ENCODE results near the gene C1S.

DNA sequence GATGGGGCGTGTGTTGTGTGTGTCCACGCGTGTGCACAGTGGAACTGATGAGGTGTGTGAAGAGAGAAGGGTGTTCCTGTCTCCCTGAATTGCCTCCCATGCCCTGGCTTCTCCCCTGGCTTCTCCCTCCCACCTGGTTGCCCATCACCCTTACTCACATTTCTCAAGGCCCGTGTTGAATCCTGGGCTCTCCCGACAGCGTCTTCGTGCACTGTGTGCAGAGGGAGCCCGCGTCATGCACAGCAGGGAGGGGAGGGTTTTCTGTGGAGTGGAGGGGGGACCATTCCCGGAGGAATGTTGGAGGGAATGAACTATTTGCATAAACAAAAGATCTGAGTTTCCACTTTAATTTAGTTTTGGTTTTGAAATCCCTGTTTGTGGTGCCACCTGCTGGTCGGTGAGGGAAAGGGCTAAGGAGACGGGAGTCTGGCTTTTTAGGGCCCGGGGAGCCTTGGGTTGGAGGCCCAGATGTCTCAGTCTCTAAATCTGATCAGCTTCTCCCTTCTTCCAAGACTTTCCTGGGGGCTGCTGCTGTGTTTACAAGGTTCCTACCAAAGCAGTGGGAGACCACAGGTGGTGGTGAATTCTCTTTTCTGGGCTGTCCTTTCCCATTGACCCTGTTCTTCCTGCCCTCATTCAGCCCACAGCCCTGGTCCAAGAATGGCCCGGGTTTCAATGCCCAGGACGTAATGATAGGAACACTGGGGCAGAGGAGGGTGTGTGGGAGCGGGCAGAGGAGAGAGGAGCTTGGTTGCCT is 31.9 kb downstream of the C1S start, which contains the start of gene C1R:
- TF ChIP-seq, protein P1, sequence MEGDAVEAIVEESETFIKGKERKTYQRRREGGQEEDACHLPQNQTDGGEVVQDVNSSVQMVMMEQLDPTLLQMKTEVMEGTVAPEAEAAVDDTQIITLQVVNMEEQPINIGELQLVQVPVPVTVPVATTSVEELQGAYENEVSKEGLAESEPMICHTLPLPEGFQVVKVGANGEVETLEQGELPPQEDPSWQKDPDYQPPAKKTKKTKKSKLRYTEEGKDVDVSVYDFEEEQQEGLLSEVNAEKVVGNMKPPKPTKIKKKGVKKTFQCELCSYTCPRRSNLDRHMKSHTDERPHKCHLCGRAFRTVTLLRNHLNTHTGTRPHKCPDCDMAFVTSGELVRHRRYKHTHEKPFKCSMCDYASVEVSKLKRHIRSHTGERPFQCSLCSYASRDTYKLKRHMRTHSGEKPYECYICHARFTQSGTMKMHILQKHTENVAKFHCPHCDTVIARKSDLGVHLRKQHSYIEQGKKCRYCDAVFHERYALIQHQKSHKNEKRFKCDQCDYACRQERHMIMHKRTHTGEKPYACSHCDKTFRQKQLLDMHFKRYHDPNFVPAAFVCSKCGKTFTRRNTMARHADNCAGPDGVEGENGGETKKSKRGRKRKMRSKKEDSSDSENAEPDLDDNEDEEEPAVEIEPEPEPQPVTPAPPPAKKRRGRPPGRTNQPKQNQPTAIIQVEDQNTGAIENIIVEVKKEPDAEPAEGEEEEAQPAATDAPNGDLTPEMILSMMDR (conservative IDR thresholded peaks at IDR 0.05; ENCODE audit: low read depth in 2 of 2) = peak; percentile 88 to 96
- TF ChIP-seq EZH2 (IDR thresholded peaks at IDR 0.05; ENCODE audit: low read depth, unreplicated experiment) = no peak
- TF ChIP-seq EZH2phosphoT487 (IDR thresholded peaks at IDR 0.05; ENCODE audit: unreplicated experiment) = no peak
- TF ChIP-seq POLR2AphosphoS5 (IDR thresholded peaks at IDR 0.05; ENCODE audit: low read depth) = no peak
- TF ChIP-seq, protein P2, sequence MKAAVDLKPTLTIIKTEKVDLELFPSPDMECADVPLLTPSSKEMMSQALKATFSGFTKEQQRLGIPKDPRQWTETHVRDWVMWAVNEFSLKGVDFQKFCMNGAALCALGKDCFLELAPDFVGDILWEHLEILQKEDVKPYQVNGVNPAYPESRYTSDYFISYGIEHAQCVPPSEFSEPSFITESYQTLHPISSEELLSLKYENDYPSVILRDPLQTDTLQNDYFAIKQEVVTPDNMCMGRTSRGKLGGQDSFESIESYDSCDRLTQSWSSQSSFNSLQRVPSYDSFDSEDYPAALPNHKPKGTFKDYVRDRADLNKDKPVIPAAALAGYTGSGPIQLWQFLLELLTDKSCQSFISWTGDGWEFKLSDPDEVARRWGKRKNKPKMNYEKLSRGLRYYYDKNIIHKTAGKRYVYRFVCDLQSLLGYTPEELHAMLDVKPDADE (IDR thresholded peaks at IDR 0.05) = no peak
- TF ChIP-seq, protein P3, sequence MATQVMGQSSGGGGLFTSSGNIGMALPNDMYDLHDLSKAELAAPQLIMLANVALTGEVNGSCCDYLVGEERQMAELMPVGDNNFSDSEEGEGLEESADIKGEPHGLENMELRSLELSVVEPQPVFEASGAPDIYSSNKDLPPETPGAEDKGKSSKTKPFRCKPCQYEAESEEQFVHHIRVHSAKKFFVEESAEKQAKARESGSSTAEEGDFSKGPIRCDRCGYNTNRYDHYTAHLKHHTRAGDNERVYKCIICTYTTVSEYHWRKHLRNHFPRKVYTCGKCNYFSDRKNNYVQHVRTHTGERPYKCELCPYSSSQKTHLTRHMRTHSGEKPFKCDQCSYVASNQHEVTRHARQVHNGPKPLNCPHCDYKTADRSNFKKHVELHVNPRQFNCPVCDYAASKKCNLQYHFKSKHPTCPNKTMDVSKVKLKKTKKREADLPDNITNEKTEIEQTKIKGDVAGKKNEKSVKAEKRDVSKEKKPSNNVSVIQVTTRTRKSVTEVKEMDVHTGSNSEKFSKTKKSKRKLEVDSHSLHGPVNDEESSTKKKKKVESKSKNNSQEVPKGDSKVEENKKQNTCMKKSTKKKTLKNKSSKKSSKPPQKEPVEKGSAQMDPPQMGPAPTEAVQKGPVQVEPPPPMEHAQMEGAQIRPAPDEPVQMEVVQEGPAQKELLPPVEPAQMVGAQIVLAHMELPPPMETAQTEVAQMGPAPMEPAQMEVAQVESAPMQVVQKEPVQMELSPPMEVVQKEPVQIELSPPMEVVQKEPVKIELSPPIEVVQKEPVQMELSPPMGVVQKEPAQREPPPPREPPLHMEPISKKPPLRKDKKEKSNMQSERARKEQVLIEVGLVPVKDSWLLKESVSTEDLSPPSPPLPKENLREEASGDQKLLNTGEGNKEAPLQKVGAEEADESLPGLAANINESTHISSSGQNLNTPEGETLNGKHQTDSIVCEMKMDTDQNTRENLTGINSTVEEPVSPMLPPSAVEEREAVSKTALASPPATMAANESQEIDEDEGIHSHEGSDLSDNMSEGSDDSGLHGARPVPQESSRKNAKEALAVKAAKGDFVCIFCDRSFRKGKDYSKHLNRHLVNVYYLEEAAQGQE (IDR thresholded peaks at IDR 0.05; ENCODE audit: unreplicated experiment) = no peak
- no peak for TF ChIP-seq ZNF331 (CRISPR knock-in tag; IDR thresholded peaks at IDR 0.05; ENCODE audit: low read depth)
- TF ChIP-seq JUNB (IDR thresholded peaks at IDR 0.05; ENCODE audit: unreplicated experiment) = no peak
- TF ChIP-seq NANOG (IDR thresholded peaks at IDR 0.05; ENCODE audit: borderline replicate concordance) = no peak
- TF ChIP-seq CREB1 (CRISPR knock-in tag; IDR thresholded peaks at IDR 0.05; ENCODE audit: low read depth) = no peak
- TF ChIP-seq STAT1 (IDR thresholded peaks at IDR 0.05; ENCODE audit: unreplicated experiment) = no peak
